ENCODE results near the gene DNASE1L3.

The DNASE1L3 gene

DNA sequence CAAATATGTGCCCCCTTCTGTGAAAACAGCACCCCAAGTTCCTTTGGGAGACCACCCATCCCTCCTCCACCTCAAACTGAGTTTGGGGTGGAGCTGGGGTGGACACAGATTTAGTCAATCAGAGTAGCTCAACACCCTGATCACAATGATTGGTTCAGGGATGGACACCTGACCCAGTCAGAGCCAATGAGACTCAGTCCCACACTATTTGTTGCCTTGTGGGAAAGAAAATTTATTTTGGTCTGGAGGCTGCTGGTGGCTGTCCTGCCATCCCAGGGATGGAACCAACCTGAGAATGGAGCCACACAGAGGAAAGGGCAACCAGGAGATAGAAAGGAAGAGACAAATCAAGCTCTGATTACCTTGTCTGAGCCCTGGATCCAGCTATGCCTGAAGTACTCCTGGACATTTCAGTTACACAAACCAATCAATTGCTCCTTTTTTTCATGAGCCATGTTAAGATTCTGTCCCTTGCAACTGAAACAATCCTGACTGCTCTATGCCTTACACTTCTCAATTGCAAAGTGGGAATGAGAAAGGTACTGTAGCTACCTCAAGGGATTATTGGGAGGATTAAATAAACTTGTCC, 10.6 kb downstream of the DNASE1L3 start:
- no peak for DNase-seq (ENCODE audit: low read depth in 2 of 2)

GRCh38 chr3:58198804-58199203, 12.0 kb downstream of the DNASE1L3 start:
- DNase-seq (ENCODE audit: low read depth in 2 of 2), result no peak

GRCh38 chr3:58198362-58198761, 12.4 kb downstream of the DNASE1L3 start:
- DNase-seq (ENCODE audit: low read depth in 2 of 2), result no peak

- no peak for DNase-seq (ENCODE audit: low read depth in 2 of 2)
Observed at GRCh38 chr3:58197588-58197987, 13.2 kb downstream of the DNASE1L3 start.

DNA sequence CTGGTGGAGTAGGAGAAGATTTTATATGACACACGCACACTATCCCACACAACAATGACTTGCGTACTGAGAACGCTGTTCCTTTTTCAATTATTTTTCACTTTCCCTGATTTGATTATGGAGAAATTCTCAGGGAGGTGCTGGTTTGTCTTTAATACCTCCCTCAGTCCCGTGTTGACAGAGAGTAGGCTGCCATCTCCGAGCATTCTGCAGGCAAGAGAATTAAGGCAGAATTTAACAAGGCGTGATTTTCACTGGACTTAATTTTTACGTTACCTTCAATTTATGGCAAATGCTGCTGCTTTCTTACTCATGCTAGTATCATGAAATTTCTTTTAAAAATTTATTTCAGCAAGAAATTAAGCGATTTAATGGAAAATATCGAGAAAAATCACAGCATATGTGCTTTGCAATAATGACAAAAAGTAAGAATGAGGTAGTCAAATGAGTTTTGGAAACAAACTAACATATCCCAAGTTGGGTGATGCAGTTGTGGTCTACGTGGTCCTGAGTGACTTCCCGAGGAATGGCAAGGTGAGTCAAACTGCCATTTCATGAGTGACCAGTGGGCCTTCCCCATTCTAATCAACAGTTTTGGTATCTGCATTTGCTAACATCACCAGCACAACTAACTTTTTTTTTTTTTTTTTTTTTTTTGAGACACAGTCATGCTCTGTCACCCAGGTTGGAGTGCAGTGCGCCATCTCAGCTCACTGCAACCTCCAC, 16.9 kb downstream of the DNASE1L3 start:
- DNase-seq (ENCODE audit: low read depth in 2 of 2), result no peak

- no peak for DNase-seq (ENCODE audit: low read depth in 2 of 2)
Observed at GRCh38 chr3:58192069-58192468, 18.7 kb downstream of the DNASE1L3 start.

DNA sequence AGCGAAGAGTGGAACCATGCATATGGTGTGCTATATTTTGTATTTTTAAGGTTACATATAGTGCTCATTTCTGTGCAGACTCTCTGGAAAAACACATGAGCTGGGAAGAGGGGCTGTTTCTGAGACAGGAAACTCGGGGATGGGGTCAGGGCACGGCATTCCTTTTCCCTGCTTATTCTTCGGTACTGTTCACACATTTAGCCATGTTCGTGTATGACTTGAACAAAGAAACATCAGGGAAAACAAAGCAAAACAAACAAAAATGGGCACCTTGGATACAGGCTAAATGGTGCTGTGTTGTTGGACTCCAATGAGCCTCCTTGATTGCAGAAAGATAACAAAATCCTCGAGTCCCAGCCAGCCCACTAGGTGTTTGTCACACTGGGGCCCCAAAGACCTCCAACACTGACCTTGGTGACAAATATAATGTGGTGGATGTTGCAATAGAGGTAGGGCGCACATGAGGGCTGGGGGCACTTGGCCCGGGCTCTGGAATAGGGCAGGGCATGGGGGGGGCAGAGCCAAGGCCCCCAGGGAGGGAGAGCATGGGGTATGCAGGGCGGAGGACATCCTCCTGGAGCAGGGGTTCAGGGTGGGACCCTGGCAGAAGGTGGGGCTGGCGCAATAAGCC, 19.3 kb downstream of the DNASE1L3 start:
- no peak for DNase-seq (ENCODE audit: low read depth in 2 of 2)

GRCh38 chr3:58190882-58191281, 19.9 kb downstream of the DNASE1L3 start:
- no peak for DNase-seq (ENCODE audit: low read depth in 2 of 2)

- no peak for DNase-seq (ENCODE audit: low read depth in 2 of 2)
Observed at GRCh38 chr3:58190291-58190690, 20.5 kb downstream of the DNASE1L3 start.

- DNase-seq (ENCODE audit: low read depth in 2 of 2), result no peak
Observed at GRCh38 chr3:58189691-58190090, 21.1 kb downstream of the DNASE1L3 start.

- no peak for DNase-seq (ENCODE audit: low read depth in 2 of 2)
Observed at GRCh38 chr3:58188921-58189451, 21.8 kb downstream of the DNASE1L3 start.

GRCh38 chr3:58188173-58188564, 22.6 kb downstream of the DNASE1L3 start:
- no peak for DNase-seq (ENCODE audit: low read depth in 2 of 2)

DNA sequence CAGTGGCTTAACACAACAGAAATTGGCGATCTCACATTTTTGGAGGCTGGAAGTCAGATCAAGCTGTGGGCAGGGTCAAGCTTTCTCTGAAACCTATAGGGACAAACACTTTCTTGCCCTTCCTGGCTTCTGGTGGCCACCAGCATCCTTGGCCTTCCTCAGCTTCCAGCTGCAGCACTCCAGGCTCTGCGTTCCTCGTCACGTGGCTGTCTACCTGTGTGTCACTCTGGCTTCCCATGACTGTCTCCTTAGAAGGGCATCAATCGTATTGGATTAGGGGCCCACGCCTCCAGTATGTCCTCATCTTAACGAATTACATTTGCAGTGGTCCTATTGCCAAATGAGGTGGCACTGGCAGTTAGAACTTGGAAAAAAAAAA, 25.8 kb downstream of the DNASE1L3 start:
- no peak for DNase-seq (ENCODE audit: low read depth in 2 of 2)

- no peak for DNase-seq (ENCODE audit: low read depth in 2 of 2)
Observed at GRCh38 chr3:58184309-58184981, 26.3 kb downstream of the DNASE1L3 start.

DNA sequence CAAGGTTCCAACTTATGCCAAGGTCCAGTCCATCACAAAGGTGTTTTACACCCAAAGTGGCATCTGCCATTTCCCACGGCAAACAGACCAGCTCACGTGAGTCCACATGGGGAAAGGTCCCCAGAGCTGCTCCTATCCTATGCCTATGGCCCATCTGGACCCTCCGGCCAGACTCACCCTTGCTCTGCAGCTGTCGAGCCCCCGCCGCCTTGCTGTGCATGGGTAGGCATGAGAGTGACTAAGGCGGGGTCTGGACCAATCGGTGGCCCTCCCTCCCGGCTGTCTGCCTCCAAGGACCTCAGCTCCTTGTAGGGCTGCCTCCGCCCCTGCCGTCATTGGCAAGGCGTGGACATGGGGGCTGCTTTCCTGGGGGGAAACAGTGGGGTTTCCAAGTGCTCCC, 26.9 kb downstream of the DNASE1L3 start:
- DNase-seq (ENCODE audit: low read depth in 2 of 2), result no peak

DNA sequence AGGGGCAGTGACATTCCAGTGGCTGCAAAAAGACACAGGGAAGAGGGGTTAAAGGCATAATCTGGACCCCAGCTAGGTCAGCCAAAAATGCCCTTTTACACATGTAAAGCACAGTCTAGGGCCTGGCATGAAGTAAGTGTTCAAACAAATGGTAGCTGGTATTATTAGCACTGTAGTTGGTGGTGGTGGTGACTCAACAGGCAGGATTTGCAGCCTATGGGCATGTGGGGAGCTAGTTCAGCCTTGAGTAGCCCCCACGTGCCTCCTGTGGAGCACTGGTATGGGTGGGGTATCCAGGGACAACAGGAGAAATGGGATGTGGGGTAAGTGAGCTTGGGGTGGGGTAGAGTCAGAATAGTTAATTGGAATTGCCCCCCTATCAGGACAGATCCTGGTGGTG, 27.6 kb downstream of the DNASE1L3 start:
- no peak for DNase-seq (ENCODE audit: low read depth in 2 of 2)

DNA sequence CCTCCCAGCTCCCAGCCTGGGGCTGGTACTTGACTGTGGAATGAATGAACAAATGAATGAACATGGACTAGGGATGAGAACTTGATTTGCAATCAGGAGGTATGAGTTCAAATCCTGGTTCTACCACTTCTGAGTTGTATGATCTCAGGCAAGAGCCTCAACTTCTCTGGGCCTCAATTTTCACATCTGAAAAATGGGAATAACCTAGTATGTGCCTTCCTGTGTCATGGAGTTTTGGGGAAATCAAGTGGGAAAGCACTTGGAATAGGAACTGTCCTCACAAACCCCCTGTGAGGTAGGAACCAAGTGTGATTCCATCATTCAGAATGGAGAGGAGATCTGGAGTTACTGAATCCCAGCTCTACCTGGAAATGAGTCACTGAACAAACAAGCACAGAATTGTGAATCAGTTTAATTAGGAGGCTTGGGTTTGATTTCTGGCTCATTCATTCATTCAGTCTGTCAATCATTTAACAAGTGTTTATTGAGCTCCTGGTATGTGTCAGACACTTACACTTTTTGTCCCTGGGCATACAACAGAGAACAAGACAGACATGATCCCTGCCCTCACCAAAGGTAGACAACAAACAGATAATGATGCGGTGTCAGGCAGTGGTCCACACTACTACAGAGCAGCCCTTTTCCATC, 29.7 kb downstream of the DNASE1L3 start:
- DNase-seq (ENCODE audit: low read depth in 2 of 2), result no peak

GRCh38 chr3:58180099-58180880, 30.5 kb downstream of the DNASE1L3 start:
- no peak for DNase-seq (ENCODE audit: low read depth in 2 of 2)

DNA sequence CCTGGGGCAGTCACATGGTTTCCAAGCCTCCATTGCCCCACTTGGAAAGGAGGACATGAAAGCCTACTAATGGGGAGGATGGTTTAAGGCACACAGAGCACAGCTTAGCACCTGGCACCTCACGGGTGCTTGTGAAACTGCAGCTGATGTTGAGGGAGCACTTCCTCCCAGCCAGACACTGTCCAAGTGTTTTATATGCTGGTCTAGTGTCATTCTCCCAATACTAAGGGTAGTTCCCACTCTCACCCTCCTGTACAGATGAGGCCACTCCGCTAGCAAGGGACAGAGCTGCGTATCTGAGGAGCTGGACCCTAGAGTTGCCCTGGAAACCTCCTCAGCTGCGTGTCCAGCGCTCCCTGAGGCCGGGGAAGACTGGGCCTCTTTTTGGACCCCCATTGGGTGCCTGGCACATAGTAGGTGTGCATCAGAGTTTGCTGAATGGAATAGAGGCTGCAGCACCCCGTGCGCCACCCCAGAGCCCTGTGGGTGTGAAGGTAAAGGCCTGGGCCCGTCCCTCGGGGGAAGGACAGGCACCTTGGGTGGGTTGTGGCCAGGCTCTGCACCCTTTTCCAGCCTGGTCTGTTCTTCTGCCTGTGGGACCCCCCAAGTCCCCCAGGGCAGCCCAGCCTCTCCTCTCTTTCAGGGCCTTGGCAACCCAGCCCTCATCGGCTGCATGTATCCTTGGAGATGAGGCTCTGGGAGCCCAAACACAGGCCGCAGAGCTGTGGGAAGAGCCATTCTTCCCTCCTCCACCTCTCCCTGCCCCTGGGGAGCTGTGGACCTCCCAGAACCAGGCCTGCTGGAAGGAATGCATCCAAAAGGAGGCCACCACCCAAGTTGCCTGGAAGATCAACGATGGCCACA, 31.3 kb downstream of the DNASE1L3 start:
- DNase-seq (ENCODE audit: low read depth in 2 of 2), result no peak

DNA sequence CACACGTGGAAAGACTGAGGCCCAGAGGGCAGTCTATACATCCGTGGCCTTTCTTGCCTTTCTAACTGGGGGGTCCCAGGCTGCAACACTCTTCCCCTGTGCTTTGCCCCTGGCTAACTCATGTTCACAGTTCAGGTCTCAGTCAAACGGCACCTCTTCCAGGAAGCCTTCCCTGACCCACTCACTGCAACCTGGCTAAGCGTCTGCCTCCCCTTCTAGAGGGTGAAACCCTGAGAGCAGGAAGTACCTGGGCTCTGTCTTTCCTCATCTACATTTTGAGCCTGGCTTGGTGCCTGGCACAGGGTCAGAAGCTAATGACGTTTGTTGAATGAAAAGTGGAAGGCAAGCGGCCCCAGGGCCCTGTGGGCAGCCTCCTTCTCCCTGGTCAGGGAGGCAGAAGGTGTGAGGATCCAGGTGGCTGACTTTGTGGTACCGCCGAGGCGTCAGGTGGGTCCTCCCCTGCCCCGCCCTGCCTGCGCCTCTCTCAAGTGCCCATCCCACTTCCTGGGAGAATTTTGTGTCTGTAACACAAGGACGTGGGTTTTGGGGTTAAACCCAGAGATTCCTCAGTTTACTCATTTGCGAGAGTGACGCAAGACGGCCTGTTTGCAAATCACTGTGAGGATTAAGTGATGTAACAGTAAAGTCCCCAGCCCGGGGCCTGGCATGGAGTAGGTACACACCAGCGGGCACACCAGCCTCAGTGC, 32.1 kb downstream of the DNASE1L3 start:
- DNase-seq (ENCODE audit: low read depth in 2 of 2), result no peak

Measured in fibroblast of skin of left quadriceps (primary cell).